ENCODE measurements around the gene CISTR.

DNA sequence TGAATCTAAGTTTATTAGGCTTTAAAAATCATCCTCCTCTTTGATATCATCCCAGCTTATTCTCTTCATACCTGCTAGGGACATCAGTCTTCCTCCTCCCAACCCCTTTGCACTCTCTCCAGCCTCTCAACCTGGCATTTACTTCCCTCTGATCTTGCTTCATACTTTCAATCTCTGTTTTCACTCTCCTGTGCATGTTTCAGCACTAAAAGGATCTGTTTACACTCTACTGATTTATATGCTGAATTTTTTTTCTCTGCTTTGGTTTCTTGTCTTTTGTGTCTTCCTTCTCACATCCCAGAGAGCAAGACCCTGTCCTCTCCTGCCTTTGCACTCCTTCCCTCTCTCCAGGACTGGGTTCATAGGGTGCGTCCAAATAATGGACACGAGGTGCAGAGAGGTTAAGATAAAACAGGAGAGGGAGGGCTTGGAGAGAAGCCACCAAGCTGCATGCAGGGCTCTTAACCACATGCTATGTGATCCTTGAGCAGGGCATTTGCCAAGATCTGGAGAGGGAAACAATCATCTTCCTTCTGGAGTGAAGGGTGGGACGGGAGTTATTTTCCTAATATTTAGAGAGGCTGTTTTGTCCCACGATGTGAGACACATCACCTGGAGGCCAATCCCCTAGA lies 3.0 kb upstream of the CISTR start:
- TF ChIP-seq, protein P1, sequence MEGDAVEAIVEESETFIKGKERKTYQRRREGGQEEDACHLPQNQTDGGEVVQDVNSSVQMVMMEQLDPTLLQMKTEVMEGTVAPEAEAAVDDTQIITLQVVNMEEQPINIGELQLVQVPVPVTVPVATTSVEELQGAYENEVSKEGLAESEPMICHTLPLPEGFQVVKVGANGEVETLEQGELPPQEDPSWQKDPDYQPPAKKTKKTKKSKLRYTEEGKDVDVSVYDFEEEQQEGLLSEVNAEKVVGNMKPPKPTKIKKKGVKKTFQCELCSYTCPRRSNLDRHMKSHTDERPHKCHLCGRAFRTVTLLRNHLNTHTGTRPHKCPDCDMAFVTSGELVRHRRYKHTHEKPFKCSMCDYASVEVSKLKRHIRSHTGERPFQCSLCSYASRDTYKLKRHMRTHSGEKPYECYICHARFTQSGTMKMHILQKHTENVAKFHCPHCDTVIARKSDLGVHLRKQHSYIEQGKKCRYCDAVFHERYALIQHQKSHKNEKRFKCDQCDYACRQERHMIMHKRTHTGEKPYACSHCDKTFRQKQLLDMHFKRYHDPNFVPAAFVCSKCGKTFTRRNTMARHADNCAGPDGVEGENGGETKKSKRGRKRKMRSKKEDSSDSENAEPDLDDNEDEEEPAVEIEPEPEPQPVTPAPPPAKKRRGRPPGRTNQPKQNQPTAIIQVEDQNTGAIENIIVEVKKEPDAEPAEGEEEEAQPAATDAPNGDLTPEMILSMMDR (IDR thresholded peaks at IDR 0.05; ENCODE audit: borderline replicate concordance, extremely low read depth, low read length, poor library complexity, severe bottlenecking): no peak
- no peak for TF ChIP-seq EZH2 (IDR thresholded peaks at IDR 0.05; ENCODE audit: borderline replicate concordance, low read depth, low read length, severe bottlenecking)

Measured in DND-41 (cell line).